OCI-LY7 (cell line): Measurements from ENCODE around the gene TNFAIP8L2.

Experiments
- EZH2phosphoT487 ChIP-seq: fragments of 200-600 bp; sonication (generic); IDR thresholded peaks from 2 replicates; pipeline ENCODE4 v1.6.1; 2018; ENCODE audit warnings: low read depth, borderline replicate concordance, mild to moderate bottlenecking, mixed run types, antibody characterized with exemption, low read length, moderate library complexity, mixed read lengths
- TF ChIP-seq, protein P1 (sequence below): fragments of 200-600 bp; sonication (generic); conservative IDR thresholded peaks from 2 replicates; pipeline ENCODE4 v1.5.1; 2014; ENCODE audit warnings: mild to moderate bottlenecking, antibody characterized with exemption, low read length, moderate library complexity, mixed read lengths

DNA sequence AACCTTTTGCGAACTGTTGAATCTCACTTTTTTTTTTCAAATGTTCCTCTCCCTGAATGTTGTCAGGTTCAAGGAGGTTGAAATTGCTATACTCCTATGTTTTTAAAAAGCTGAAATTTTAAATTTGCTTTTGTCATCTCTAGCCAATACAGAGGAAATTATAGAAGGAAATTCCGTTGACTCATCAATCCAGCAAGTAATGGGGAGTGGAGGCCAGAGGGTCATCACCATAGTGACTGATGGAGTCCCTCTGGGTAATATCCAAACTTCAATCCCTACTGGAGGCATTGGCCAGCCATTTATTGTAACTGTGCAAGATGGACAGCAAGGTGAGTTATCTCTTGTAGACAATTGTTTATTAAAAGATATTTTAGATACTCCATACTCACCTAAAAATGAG lies 49.6 kb upstream of the TNFAIP8L2 start:
- TF ChIP-seq, protein P1, sequence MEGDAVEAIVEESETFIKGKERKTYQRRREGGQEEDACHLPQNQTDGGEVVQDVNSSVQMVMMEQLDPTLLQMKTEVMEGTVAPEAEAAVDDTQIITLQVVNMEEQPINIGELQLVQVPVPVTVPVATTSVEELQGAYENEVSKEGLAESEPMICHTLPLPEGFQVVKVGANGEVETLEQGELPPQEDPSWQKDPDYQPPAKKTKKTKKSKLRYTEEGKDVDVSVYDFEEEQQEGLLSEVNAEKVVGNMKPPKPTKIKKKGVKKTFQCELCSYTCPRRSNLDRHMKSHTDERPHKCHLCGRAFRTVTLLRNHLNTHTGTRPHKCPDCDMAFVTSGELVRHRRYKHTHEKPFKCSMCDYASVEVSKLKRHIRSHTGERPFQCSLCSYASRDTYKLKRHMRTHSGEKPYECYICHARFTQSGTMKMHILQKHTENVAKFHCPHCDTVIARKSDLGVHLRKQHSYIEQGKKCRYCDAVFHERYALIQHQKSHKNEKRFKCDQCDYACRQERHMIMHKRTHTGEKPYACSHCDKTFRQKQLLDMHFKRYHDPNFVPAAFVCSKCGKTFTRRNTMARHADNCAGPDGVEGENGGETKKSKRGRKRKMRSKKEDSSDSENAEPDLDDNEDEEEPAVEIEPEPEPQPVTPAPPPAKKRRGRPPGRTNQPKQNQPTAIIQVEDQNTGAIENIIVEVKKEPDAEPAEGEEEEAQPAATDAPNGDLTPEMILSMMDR = no peak
- no peak for TF ChIP-seq EZH2phosphoT487
